ENCODE data around the gene PLCL1.

GRCh38 chr2:197908990-197909776 is 104.8 kb downstream of the PLCL1 start:
- TF ChIP-seq CTCF (conservative IDR thresholded peaks at IDR 0.05) (no peak), ZFX (IDR thresholded peaks at IDR 0.05) (no peak)
